ENCODE measurements around the gene LGR4. TPM values are rescaled to one million over a fixed set of nuclear protein-coding genes. Genes with fewer than 3 reads are reported as not detected.

LGR4 gene
- total and polyA plus RNA-seq, 2 experiments from 2014 or later = 14.9 to 59.2 TPM

DNA sequence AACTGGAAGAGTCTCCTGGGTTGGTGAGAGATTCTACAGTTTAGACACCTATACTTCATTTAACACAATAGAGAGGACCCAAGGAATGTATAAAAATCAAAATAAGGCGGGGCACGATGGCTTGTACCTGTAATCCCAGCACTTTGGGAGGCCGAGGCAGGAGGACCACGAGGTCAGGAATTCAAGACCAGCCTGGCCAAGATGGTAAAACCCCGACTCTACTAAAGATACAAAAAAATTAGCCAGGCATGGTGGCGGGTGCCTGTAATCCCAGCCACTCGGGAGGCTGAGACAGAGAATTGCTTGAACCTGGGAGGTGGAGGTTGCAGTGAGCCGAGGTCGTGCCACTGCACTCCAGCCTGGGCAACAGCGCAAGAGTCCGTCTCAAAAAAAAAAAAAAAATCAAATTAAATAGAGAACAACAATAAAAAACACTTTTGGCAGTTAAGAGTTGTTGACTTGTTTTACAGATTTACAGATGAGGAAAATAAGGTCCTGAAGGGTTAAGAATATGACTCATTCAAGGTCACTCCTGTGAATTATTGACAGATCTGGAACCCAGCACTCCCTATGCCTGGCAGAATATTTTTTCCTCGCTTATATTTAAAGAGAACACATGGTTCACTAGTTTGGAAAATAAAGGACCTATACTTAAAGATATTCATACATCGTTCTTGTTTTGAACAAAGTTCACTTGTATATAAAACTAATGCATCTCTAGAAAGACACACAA lies 5.2 kb downstream of the LGR4 start:
- H3K79me2 ChIP-seq (ENCODE audit: insufficient read depth) = peaks cover 88% of the 10 kb centered on the region
- H3K9me2 ChIP-seq (ENCODE audit: insufficient read depth) = no peaks in the 10 kb centered on the region
- in situ Hi-C loops (cut with MboI) = no loop called here
- no peaks in the 10 kb centered on the region for H3K36me3 ChIP-seq (ENCODE audit: low read depth)
- H2AFZ ChIP-seq = no peak overlapping the region
- no peaks in the 10 kb centered on the region for H3K27me3 ChIP-seq (replicated peaks; ENCODE audit: insufficient read depth)
- H3K9ac ChIP-seq = 0 out of 2 replicates have a peak overlapping the region, but pooled peaks have one; percentile 25
- H3F3A ChIP-seq (ENCODE audit: insufficient read depth) = peaks cover 49% of the 10 kb centered on the region
- peak overlapping the region; percentile 98 for H3K27ac ChIP-seq
- H3K9me3 ChIP-seq (ENCODE audit: low read depth) = no peaks in the 10 kb centered on the region
- peak overlapping the region; percentile 28; the same call in 1 of the 2 replicates for H3K4me3 ChIP-seq
- H3K4me1 ChIP-seq (ENCODE audit: insufficient read depth) = peaks cover 58% of the 10 kb centered on the region
- TF ChIP-seq EZH2phosphoT487 (IDR thresholded peaks at IDR 0.05; ENCODE audit: insufficient read depth, low read depth) (no peak), EZH2 (IDR thresholded peaks at IDR 0.05; ENCODE audit: insufficient read depth, poor library complexity, severe bottlenecking) (no peak)
- no peaks in the 10 kb centered on the region for H4K20me1 ChIP-seq (ENCODE audit: insufficient read depth)
- WGBS, 2 experiments (ENCODE audit: low coverage in 1 of 2, low lambda C conversion rate in 2 of 2, missing lambda C conversion rate in 2 of 2) = 86 to 88% methylated on average over 13 of the region's 13 CpGs
- peak overlapping the region; percentile 85 for H3K4me2 ChIP-seq (ENCODE audit: unreplicated experiment)
- DNase-seq = no peak

GRCh38 chr11:27466363-27466762 lies 6.2 kb downstream of the LGR4 start:
- Histone ChIP-seq H3F3A (ENCODE audit: insufficient read depth) (peaks cover 49% of the 10 kb centered on the region), H3K4me2 (ENCODE audit: unreplicated experiment) (no peak overlapping the region), H3K4me1 (ENCODE audit: insufficient read depth) (peaks cover 62% of the 10 kb centered on the region), H3K27me3 (replicated peaks; ENCODE audit: insufficient read depth) (no peaks in the 10 kb centered on the region), H3K9me2 (ENCODE audit: insufficient read depth) (no peaks in the 10 kb centered on the region), H4K20me1 (ENCODE audit: insufficient read depth) (no peaks in the 10 kb centered on the region), H3K36me3 (ENCODE audit: low read depth) (no peaks in the 10 kb centered on the region), H3K9me3 (ENCODE audit: low read depth) (no peaks in the 10 kb centered on the region), H3K9ac (no peak overlapping the region), H3K27ac (no peak overlapping the region), H3K79me2 (ENCODE audit: insufficient read depth) (peaks cover 93% of the 10 kb centered on the region), H2AFZ (no peak overlapping the region), H3K4me3 (no peak overlapping the region)
- TF ChIP-seq EZH2 (IDR thresholded peaks at IDR 0.05; ENCODE audit: insufficient read depth, poor library complexity, severe bottlenecking) = no peak
- TF ChIP-seq EZH2phosphoT487 (IDR thresholded peaks at IDR 0.05; ENCODE audit: insufficient read depth, low read depth) = no peak
- WGBS, 2 experiments (ENCODE audit: low coverage in 1 of 2, low lambda C conversion rate in 2 of 2, missing lambda C conversion rate in 2 of 2) = 93 to 95% methylated on average over 1 of the region's 1 CpG
- in situ Hi-C loops (cut with MboI) = no loop called here
- DNase-seq = no peak

DNA sequence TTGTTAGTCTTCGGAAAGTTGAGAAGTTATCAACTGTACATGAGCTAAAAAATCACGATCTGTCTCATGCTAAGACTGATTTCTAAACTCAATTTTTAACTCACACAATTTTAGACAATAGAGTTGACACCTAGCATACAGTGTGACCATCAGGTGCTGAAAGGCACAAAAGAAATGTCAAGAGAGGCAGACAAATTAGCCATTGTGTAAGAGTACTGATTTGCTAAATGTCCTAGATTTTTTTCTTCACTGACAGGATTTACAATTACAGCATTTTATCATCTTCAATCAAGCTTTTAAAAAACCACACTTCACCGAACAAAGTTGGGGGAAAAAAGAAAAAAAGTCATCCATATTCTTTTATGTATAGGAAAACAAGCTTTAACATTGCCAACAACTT lies 7.0 kb downstream of the LGR4 start:
- Histone ChIP-seq H4K20me1 (ENCODE audit: insufficient read depth) (no peaks in the 10 kb centered on the region), H3K4me2 (ENCODE audit: unreplicated experiment) (no peak overlapping the region), H3K4me1 (ENCODE audit: insufficient read depth) (peaks cover 62% of the 10 kb centered on the region), H2AFZ (no peak overlapping the region), H3K9me3 (ENCODE audit: low read depth) (no peaks in the 10 kb centered on the region), H3K27ac (no peak overlapping the region), H3K36me3 (ENCODE audit: low read depth) (no peaks in the 10 kb centered on the region), H3K4me3 (no peak overlapping the region), H3K79me2 (ENCODE audit: insufficient read depth) (peaks cover 93% of the 10 kb centered on the region), H3K27me3 (replicated peaks; ENCODE audit: insufficient read depth) (no peaks in the 10 kb centered on the region), H3K9ac (no peak overlapping the region), H3F3A (ENCODE audit: insufficient read depth) (peaks cover 47% of the 10 kb centered on the region), H3K9me2 (ENCODE audit: insufficient read depth) (no peaks in the 10 kb centered on the region)
- TF ChIP-seq EZH2phosphoT487 (IDR thresholded peaks at IDR 0.05; ENCODE audit: insufficient read depth, low read depth) (no peak), EZH2 (IDR thresholded peaks at IDR 0.05; ENCODE audit: insufficient read depth, poor library complexity, severe bottlenecking) (no peak)
- in situ Hi-C loops (cut with MboI) = no loop called here
- DNase-seq = no peak
- WGBS, 2 experiments (ENCODE audit: low coverage in 1 of 2, low lambda C conversion rate in 2 of 2, missing lambda C conversion rate in 2 of 2) = 65 to 73% methylated on average over 3 of the region's 3 CpGs

- 92 to 94% methylated on average over 2 of the region's 2 CpGs for WGBS, 2 experiments (ENCODE audit: low coverage in 1 of 2, low lambda C conversion rate in 2 of 2, missing lambda C conversion rate in 2 of 2)
- H3K4me1 ChIP-seq (ENCODE audit: insufficient read depth) = peaks cover 58% of the 10 kb centered on the region
Observed at GRCh38 chr11:27464909-27465308, 7.7 kb downstream of the LGR4 start.

More at GRCh38 chr11:27464909-27465308, 7.7 kb downstream of the LGR4 start:
- in situ Hi-C loops (cut with MboI) = no loop called here
- Histone ChIP-seq H3F3A (ENCODE audit: insufficient read depth) (peaks cover 39% of the 10 kb centered on the region), H3K27me3 (replicated peaks; ENCODE audit: insufficient read depth) (no peaks in the 10 kb centered on the region), H3K36me3 (ENCODE audit: low read depth) (no peaks in the 10 kb centered on the region), H4K20me1 (ENCODE audit: insufficient read depth) (no peaks in the 10 kb centered on the region), H3K4me2 (ENCODE audit: unreplicated experiment) (peak overlapping the region; percentile 46), H3K9ac (0 out of 2 replicates have a peak overlapping the region, but pooled peaks have one; percentile 3), H3K9me2 (ENCODE audit: insufficient read depth) (no peaks in the 10 kb centered on the region), H2AFZ (no peak overlapping the region), H3K9me3 (ENCODE audit: low read depth) (no peaks in the 10 kb centered on the region), H3K4me3 (no peak overlapping the region), H3K79me2 (ENCODE audit: insufficient read depth) (peaks cover 93% of the 10 kb centered on the region), H3K27ac (no peak overlapping the region; the same call in 1 of the 2 replicates)
- no peak for TF ChIP-seq EZH2 (IDR thresholded peaks at IDR 0.05; ENCODE audit: insufficient read depth, poor library complexity, severe bottlenecking)
- TF ChIP-seq EZH2phosphoT487 (IDR thresholded peaks at IDR 0.05; ENCODE audit: insufficient read depth, low read depth) = no peak
- no peak for DNase-seq
